ENCODE measurements around the gene TTC7B.

The TTC7B gene

DNA sequence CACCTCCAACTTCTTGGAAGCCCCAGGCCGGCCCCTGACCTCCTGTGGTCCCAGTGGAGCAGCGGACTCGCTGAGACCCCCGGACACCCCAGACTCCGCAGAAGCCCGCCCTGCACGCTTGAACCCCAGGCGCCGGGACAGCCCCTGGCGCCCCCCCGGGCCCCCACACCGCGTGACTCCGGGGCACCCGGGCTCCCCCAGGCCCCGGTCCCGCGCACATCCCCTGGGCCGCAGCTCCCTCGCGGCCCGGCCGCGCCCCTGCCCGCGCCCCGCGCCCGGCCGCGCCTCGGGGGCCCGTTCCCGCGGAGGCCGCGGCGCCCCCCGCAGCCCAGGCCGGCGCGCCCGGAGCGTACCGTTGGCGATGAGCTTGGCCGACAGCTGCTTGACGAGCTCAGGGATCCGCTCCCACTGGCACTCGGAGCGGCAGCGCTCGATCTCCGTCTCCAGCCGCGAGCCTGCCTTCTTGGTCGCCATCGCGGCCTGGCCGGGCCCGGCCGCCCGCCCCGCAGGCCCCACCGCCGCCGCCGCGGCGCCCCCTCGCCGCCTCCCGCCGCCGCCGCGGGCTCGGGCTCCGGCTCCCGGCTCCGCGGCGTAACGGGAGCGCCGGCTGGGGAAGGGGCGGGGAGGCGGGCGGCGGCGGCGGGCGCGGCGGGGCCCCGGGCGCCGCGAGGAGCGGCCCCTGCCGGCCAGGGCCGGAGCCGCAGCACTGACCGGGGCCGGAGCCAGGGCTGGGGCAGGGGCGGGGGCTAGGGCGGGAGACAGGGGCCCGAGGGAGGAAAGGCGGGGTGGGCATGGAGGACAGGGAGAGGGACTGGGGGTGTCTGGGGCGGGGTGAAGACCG, at the start of gene TTC7B:
TSS of gene TTC7B (minus strand) at position 609 of the 841 bp plus-strand sequence. CDS start at position 474, 135 bp downstream.
- Histone ChIP-seq H3K4me2 (ENCODE audit: low read depth, low read length, poor library complexity, severe bottlenecking) (no peak within 1 kb of the TSS), H3K27me3 (ENCODE audit: low read length) (no peaks in the 10 kb centered on the region), H2AFZ (ENCODE audit: low read depth, low read length, severe bottlenecking) (no peak within 1 kb of the TSS), H3K27ac (ENCODE audit: low read depth, low read length) (no peak within 1 kb of the TSS), H3K4me3 (ENCODE audit: insufficient read depth, low read length, poor library complexity, severe bottlenecking) (no peak within 1 kb of the TSS), H4K20me1 (ENCODE audit: low read depth, low read length) (no peaks in the 10 kb centered on the region), H3K9ac (ENCODE audit: low read length) (no peak within 1 kb of the TSS), H3K36me3 (ENCODE audit: low read length) (no peaks in the 10 kb centered on the region), H3F3A (ENCODE audit: insufficient read depth) (no peaks in the 10 kb centered on the region), H3K9me2 (replicated peaks; ENCODE audit: insufficient read depth, low read length) (no peaks in the 10 kb centered on the region), H3K9me3 (ENCODE audit: insufficient read depth, low read length) (no peaks in the 10 kb centered on the region), H3K79me2 (ENCODE audit: insufficient read depth, low read length) (no peaks in the 10 kb centered on the region)
- TF ChIP-seq, protein P1, sequence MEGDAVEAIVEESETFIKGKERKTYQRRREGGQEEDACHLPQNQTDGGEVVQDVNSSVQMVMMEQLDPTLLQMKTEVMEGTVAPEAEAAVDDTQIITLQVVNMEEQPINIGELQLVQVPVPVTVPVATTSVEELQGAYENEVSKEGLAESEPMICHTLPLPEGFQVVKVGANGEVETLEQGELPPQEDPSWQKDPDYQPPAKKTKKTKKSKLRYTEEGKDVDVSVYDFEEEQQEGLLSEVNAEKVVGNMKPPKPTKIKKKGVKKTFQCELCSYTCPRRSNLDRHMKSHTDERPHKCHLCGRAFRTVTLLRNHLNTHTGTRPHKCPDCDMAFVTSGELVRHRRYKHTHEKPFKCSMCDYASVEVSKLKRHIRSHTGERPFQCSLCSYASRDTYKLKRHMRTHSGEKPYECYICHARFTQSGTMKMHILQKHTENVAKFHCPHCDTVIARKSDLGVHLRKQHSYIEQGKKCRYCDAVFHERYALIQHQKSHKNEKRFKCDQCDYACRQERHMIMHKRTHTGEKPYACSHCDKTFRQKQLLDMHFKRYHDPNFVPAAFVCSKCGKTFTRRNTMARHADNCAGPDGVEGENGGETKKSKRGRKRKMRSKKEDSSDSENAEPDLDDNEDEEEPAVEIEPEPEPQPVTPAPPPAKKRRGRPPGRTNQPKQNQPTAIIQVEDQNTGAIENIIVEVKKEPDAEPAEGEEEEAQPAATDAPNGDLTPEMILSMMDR (IDR thresholded peaks at IDR 0.05; ENCODE audit: insufficient read depth, low read length, poor library complexity, severe bottlenecking), result no peak
- TF ChIP-seq EZH2phosphoT487 (conservative IDR thresholded peaks at IDR 0.05; ENCODE audit: low read length), result no peak

DNA sequence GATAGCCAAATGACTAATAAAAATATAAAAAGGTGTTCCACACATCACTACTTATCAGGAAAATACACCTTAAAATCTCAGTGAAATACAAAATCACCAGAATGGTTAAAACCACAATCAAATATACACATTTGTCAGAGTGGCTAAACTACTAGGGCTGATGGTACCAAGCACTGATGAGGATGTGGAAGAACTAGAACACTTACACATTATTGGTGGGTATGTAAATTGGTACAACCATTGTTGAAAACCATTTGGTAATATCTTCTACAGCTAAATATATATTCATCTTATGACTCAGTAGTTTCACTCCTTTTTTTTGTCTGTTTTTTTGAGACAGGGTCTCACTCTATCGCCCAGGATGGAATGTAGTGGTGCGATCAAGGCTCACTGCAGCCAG, 48.5 kb upstream of the TTC7B start:
- no peaks in the 10 kb centered on the region for H3K9me2 ChIP-seq (replicated peaks; ENCODE audit: insufficient read depth, low read length)
- no peaks in the 10 kb centered on the region for H4K20me1 ChIP-seq (ENCODE audit: low read depth, low read length)
- H3K27me3 ChIP-seq (ENCODE audit: low read length), result no peaks in the 10 kb centered on the region
- no peak overlapping the region for H2AFZ ChIP-seq (ENCODE audit: low read depth, low read length, severe bottlenecking)
- no peaks in the 10 kb centered on the region for H3F3A ChIP-seq (ENCODE audit: insufficient read depth)
- no peak overlapping the region for H3K4me3 ChIP-seq (ENCODE audit: insufficient read depth, low read length, poor library complexity, severe bottlenecking)
- H3K27ac ChIP-seq (ENCODE audit: low read depth, low read length), result no peak overlapping the region
- H3K9ac ChIP-seq (ENCODE audit: low read length), result no peak overlapping the region
- no peak overlapping the region for H3K4me2 ChIP-seq (ENCODE audit: low read depth, low read length, poor library complexity, severe bottlenecking)
- no peaks in the 10 kb centered on the region for H3K9me3 ChIP-seq (ENCODE audit: insufficient read depth, low read length)
- TF ChIP-seq EZH2phosphoT487 (conservative IDR thresholded peaks at IDR 0.05; ENCODE audit: low read length), result no peak
- TF ChIP-seq, protein P1 (IDR thresholded peaks at IDR 0.05; ENCODE audit: insufficient read depth, low read length, poor library complexity, severe bottlenecking), result no peak
- H3K79me2 ChIP-seq (ENCODE audit: insufficient read depth, low read length), result no peaks in the 10 kb centered on the region
- no peaks in the 10 kb centered on the region for H3K36me3 ChIP-seq (ENCODE audit: low read length)

DNA sequence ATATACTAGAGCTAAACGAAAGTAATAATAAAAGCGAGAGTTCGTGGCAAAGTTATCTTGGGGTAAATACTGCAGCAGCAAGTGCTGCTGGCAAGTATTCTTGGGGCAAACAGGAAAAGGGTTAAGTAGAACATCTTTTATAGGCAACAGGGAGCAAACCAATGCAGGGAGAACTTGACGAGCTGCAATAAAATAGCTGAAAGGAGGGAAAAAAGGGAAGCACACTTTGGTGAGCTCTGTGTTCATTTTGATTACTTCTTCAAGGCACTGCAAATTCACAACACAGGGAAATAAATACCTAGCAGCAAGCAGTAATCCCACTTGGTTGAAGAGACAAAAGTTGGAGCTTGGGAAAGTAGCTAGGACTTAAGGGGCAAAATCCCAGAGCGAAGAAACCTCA, 42.3 kb upstream of the TTC7B start:
- no peak for TF ChIP-seq EZH2phosphoT487 (conservative IDR thresholded peaks at IDR 0.05; ENCODE audit: low read length)
- TF ChIP-seq, protein P1 (IDR thresholded peaks at IDR 0.05; ENCODE audit: insufficient read depth, low read length, poor library complexity, severe bottlenecking), result no peak
- Histone ChIP-seq H3K27me3 (ENCODE audit: low read length) (no peaks in the 10 kb centered on the region), H3K79me2 (ENCODE audit: insufficient read depth, low read length) (no peaks in the 10 kb centered on the region), H3K9ac (ENCODE audit: low read length) (no peak overlapping the region), H3K4me3 (ENCODE audit: insufficient read depth, low read length, poor library complexity, severe bottlenecking) (no peak overlapping the region), H2AFZ (ENCODE audit: low read depth, low read length, severe bottlenecking) (no peak overlapping the region), H3K27ac (ENCODE audit: low read depth, low read length) (no peak overlapping the region), H3F3A (ENCODE audit: insufficient read depth) (no peaks in the 10 kb centered on the region), H3K36me3 (ENCODE audit: low read length) (no peaks in the 10 kb centered on the region), H4K20me1 (ENCODE audit: low read depth, low read length) (no peaks in the 10 kb centered on the region), H3K9me3 (ENCODE audit: insufficient read depth, low read length) (no peaks in the 10 kb centered on the region), H3K4me2 (ENCODE audit: low read depth, low read length, poor library complexity, severe bottlenecking) (no peak overlapping the region), H3K9me2 (replicated peaks; ENCODE audit: insufficient read depth, low read length) (no peaks in the 10 kb centered on the region)

Measured in SU-DHL-6 (cell line).